Hypothalamus (tissue), 51 donors: ENCODE measurements around the gene TNS1.

ENCODE experiments used
- DNase-seq, 51 donors: peaks; one replicate each; lab custom pipeline; 2025; lab: John Stamatoyannopoulos, UW

TNS1 gene

GRCh38 chr2:217983276-217984233, 19.2 kb downstream of the TNS1 start:
- DNase-seq: no peak

DNA sequence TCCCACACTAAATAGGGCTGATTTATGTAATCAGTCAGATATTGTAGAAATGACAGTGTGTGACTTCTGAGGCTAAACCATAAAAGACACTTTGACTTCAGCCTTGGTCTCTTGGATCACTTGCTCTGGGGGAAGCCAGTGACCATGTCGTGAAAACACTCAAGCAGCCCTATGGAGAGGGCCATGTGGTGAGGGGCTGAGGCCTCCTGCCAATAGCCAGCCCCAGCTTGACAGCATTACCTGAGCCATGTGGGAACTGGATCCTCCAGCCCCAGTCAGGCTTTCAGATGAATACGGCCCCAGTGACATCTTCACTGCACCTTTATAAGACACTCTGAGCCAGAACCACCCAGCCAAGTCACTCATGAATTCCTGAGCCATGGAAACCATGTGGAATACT, 20.8 kb downstream of the TNS1 start:
- no peak for DNase-seq

GRCh38 chr2:217981084-217981730, 21.6 kb downstream of the TNS1 start:
- DNase-seq: no peak

- no peak for DNase-seq
These were observed 22.2 kb downstream of the TNS1 start for GRCh38 chr2:217980591-217980990.

DNA sequence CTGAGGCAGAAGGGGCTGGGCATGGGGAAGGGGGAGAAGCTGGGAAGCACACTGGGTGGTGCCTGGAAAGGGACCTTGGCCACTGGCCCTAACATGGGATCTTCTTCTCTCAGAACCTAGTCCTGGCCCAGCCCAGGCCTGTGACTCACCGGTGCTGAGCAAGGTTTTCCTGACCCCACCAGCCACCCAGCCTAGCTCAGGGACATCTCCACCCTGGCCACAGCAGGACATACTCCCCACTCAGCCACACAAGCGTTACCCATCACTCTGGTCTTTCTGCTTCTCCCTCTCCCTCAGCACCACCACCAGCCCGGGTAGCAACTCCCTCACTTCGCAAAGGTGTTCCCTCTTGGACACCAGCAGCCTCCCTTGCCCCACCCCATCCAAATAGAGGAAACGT, 22.8 kb downstream of the TNS1 start:
- no peak for DNase-seq

GRCh38 chr2:217979151-217979811, 23.5 kb downstream of the TNS1 start:
- DNase-seq: no peak

DNA sequence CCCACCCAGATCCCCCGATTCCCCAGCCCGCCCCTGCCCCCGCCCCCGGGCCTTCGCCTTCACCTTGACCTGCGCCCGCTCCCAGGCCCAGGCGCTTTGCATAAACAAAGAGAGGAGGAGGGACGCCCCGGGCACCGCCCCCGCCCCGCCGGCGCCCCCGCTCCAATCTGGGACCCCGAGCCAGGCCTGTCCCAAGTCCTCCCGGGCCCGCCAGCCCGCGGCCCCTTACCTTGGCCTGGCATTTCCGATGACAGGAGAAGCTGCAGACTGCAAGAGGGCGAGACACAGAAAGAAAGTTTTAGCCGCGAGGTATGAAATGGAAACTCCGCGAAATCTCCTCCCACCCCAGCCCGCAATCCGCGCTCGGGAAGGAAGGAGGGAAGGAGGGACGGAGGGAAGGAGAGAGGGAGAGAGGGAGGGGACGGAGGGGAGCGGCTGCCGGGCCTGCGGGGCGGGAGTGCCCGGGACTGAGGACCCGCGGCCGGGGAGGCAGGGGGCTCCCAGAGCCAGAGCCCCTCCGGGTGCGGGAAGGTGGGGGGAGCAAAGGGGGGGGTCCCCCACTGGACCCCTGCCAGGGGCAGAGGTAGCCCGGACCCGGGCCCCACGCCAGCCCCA, 24.2 kb downstream of the TNS1 start:
- no peak for DNase-seq

DNA sequence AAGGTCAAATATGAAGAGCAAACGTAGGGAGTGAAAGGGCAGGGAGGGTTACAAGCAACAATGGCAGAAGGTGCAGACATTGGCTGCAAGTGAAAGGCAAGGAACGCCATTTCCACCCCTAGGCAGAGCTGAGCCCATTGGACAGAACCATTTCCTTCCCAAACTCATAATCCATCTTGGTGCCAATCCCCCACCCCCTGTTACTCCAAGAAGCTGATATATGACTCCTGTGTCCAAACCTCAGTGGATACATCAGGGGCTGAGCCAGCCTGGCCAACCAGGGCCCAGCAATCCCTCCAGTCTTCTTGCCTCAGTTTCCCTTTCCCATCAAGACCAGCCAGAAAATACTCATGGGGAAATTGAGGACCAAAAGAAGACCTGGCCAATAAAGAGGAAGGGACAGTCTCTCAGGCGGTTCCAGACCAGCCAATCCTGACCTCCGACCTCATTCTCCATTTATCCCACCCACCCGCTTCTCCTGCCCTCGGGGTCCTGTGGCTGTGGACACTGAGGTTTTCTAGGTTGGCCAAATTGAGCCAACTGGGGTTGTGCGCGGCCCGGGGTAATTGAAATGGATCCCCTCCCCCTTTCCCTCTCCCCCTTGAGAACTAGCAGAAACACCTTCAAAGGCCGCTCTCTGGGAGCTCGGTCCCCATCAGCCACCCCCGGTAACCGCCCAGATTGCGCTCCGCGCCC, 24.8 kb downstream of the TNS1 start:
- no peak for DNase-seq

- DNase-seq: no peak
These were observed 26.5 kb downstream of the TNS1 start for GRCh38 chr2:217976301-217976700.

- no peak for DNase-seq
These were observed 27.2 kb downstream of the TNS1 start for GRCh38 chr2:217975626-217976025.

DNA sequence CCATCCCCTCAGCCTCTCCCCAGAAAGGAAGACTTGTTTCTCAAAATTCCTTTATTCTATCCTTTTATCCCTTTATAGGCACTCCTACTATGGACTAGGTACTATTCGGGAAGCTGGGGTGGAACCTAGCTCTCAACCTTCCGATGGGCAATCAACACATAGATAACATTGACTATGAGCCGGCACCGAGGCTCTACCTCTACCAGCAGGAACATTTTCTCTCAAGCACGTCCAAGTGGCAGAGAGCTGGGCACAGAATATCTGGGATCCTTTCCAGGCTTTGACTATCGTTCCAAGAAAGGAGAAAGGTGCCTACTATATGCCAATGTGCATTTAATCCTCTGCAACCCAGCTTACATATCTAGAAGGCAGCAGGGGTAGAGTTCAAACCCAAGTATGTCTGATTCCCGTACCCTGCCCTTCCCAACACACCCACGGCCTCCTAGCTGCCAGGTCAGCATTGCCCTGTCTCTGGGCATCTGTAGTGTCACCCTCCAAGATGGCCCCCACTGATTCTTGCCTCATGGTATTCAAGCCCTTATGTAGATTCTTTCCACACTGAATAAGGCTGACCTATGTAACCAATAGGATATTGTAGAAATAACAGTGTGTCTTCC, 28.3 kb downstream of the TNS1 start:
- DNase-seq: no peak

- DNase-seq: no peak
These were observed 29.6 kb downstream of the TNS1 start for GRCh38 chr2:217973008-217973787.

GRCh38 chr2:217972490-217972889, 30.3 kb downstream of the TNS1 start:
- DNase-seq: peak in 5 of 51 donors; percentile 18 to 43 (median 41)

DNA sequence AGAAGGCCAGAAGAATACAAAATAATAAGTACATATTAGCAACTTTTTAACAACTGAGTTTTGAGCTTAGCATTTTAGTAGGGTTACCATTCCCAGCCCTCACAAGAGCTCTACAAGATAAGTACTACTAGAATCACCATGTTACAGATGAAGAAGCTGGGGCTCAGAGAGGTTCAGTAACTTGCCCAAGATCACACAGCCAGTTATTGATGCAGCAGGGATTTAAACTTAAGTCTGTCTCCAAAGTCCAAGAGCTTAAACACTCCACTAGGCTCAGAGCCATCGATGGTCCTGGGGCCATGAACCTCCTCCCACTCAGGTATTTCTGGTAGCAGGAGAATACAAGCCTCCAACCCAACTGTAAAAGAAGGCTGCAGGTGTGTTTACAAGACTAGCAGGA, 30.8 kb downstream of the TNS1 start:
- DNase-seq: no peak

DNA sequence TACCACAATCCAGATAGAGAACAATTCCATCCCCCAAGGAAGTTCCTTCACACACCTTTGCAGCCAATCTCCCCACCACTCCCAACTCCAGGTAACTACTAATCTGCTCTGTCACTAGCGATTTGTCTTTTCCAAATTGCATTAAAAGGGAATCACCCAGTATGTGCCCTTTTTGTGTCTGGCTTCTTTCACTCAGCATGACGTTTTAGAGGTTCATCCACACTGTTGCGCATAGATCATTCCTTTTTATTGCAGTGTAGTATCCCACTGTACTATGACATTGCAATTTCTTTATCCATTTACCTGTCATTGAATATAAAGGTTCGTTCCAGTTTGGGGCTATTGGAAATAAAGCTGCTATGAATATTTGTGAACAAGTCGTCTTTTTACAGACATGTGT, 31.6 kb downstream of the TNS1 start:
- no peak for DNase-seq

DNA sequence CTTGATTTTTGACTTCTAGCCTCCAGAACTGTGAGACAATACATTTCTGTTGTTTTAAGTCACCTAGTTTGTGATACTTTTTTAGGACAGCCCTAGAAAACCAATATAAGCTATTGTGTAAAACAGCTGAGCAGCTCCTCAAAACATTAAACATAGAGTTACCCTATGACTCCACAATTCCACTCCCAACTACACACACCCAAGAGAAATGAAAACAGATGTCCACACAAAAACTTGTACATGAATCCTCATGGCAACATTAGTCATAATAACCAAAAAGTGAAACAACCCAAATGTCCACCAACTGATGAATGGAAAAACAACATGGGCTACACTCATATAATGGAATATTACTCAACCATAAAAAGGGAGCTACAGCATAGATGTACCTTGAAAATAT, 32.6 kb downstream of the TNS1 start:
- no peak for DNase-seq

- no peak for DNase-seq
These were observed 33.2 kb downstream of the TNS1 start for GRCh38 chr2:217969588-217969987.

DNA sequence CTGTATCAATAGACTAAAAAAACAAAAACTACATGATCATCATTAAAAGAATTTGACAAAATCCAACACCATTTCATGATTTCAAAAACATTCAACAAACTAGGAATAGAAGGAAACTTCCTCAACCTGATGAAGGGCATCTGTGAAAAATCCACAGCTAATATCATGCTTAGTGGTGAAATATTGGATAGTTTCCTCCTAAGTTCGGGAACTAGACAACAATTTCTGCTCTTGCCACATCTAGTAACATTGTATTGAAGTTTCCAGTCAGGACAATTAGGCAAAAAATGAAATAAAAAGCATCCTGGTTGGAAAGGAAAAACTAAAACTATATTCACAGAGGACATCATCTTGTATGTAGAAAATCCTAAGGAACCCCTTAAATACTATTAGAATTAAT, 34.8 kb downstream of the TNS1 start:
- no peak for DNase-seq

GRCh38 chr2:217966423-217967070, 36.2 kb downstream of the TNS1 start:
- no peak for DNase-seq
